ENCODE data around the gene ALPK3. TPM values are rescaled to one million over a fixed set of nuclear protein-coding genes. Genes with fewer than 3 reads are reported as not detected.

Gene ALPK3
- total and polyA plus RNA-seq, 2 donors, result 1.1 to 1.3 TPM

DNA sequence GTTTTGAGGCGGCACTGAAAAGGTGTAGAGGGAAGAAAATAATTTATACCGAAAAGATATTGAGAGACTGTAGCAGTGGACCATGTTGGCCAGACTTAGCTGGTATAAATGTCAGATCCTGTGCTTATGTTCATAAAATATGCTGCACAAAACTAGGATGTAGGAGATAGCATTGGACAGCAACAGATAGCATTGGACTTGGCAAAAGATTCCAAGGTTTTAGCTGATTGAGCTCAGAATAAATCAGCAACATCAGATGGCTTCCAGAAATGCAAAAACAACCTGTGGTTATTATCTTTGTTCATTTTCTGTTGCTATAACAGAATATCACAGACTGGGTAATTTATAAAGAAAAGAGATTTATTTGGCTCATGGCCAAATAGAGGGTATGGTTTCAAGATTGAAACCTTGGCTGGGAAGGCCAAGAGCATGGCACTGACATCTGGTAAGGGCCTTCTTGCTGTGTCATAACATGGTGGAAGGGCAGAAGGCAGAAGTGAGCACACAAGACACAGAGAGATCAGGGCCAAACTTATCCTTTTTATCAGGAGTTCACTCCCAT lies 102.0 kb downstream of the ALPK3 start:
- Histone ChIP-seq H3K9me3 (ENCODE audit: control insufficient read depth in 2 of 2, insufficient read depth in 1 of 2, low read length in 1 of 2) (no peaks in the 10 kb centered on the region), H3K36me3 (ENCODE audit: control insufficient read depth in 2 of 2, insufficient read depth in 2 of 2, low read length in 1 of 2) (no peaks in the 10 kb centered on the region), H3K27ac (ENCODE audit: low read depth in 1 of 2, low read length in 1 of 2) (no peak overlapping the region), H3K4me1 (ENCODE audit: control insufficient read depth in 2 of 2, insufficient read depth in 2 of 2, low read length in 2 of 2) (peaks cover 0 to 11% of the 10 kb centered on the region in 2 donors), H3K4me3 (ENCODE audit: low read length in 2 of 2) (no peak overlapping the region), H3K27me3 (ENCODE audit: control insufficient read depth in 2 of 2, insufficient read depth in 1 of 2, low read length in 1 of 2) (no peaks in the 10 kb centered on the region)
- DNase-seq (ENCODE audit: low read depth in 6 of 9, low spot score in 9 of 9), result no peak
- 96% methylated on average over 2 of the region's 2 CpGs for WGBS

DNA sequence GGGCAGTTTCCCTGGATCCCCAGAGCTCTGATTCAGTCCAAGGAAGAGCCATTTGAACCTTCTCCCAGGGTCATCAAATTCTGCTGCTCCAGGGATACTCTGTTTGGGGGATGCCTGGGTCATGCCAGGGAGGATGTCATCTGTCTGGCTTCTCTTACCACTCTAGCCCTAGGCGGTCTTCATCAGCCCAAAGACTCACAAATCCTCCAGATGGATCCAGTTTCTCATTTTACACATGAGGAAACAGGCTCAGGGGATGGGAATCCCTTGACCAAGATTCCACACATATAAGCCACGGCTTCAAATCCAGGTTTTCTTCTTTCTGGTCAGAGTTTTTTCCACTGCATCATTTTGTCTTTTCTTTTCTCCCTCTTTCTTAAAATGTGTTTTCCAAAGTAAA lies 104.0 kb downstream of the ALPK3 start:
- no peaks in the 10 kb centered on the region for H3K4me1 ChIP-seq (ENCODE audit: control insufficient read depth in 2 of 2, insufficient read depth in 2 of 2, low read length in 2 of 2)
- no peak overlapping the region for H3K4me3 ChIP-seq (ENCODE audit: low read length in 2 of 2)
- H3K27ac ChIP-seq (ENCODE audit: low read depth in 1 of 2, low read length in 1 of 2), result no peak overlapping the region
- no peaks in the 10 kb centered on the region for H3K36me3 ChIP-seq (ENCODE audit: control insufficient read depth in 2 of 2, insufficient read depth in 2 of 2, low read length in 1 of 2)
- no peaks in the 10 kb centered on the region for H3K27me3 ChIP-seq (ENCODE audit: control insufficient read depth in 2 of 2, insufficient read depth in 1 of 2, low read length in 1 of 2)
- DNase-seq (ENCODE audit: low read depth in 6 of 9, low spot score in 9 of 9), result no peak
- 94% methylated on average over 2 of the region's 2 CpGs for WGBS
- H3K9me3 ChIP-seq (ENCODE audit: control insufficient read depth in 2 of 2, insufficient read depth in 1 of 2, low read length in 1 of 2), result no peaks in the 10 kb centered on the region

DNA sequence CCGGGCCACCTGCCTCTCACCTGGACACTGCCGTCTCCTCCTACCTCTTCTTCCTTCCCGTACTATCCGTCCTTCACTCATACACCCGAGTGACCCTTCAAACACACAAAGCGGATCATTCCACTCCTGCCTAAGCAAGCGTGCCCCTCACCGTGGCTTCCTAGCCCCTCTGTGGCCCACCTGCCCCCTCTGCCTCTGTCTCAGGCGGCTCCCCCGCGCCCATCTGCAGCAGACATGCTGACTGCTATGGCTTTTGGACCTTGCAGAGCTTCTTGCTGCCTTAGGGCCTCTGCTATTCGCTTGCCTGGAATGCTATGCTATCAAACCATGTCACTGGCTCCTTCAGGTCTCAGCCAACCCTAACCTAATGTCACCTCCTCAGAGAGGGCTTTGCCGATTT lies 105.4 kb downstream of the ALPK3 start:
- WGBS, result 97% methylated on average over 13 of the region's 13 CpGs
- DNase-seq (ENCODE audit: low read depth in 6 of 9, low spot score in 9 of 9), result no peak
- H3K27ac ChIP-seq (ENCODE audit: low read depth in 1 of 2, low read length in 1 of 2), result no peak overlapping the region
- H3K9me3 ChIP-seq (ENCODE audit: control insufficient read depth in 2 of 2, insufficient read depth in 1 of 2, low read length in 1 of 2), result no peaks in the 10 kb centered on the region
- H3K36me3 ChIP-seq (ENCODE audit: control insufficient read depth in 2 of 2, insufficient read depth in 2 of 2, low read length in 1 of 2), result no peaks in the 10 kb centered on the region
- no peak overlapping the region for H3K4me3 ChIP-seq (ENCODE audit: low read length in 2 of 2)
- no peaks in the 10 kb centered on the region for H3K27me3 ChIP-seq (ENCODE audit: control insufficient read depth in 2 of 2, insufficient read depth in 1 of 2, low read length in 1 of 2)
- no peaks in the 10 kb centered on the region for H3K4me1 ChIP-seq (ENCODE audit: control insufficient read depth in 2 of 2, insufficient read depth in 2 of 2, low read length in 2 of 2)

Other genes with a start within 250 kb of the ALPK3 start
- gene ZSCAN2, start 216.3 kb upstream of the ALPK3 start, total RNA-seq, result 17.7 TPM
- 8.4 TPM for gene ZSCAN2, start 216.3 kb upstream of the ALPK3 start, polyA plus RNA-seq
- gene WDR73, start 163.1 kb upstream of the ALPK3 start, total RNA-seq, result 20.4 TPM
- 22.4 TPM for gene WDR73, start 163.1 kb upstream of the ALPK3 start, polyA plus RNA-seq
- gene NMB, start 159.2 kb upstream of the ALPK3 start, total RNA-seq, result 5.8 TPM
- 4.9 TPM for gene NMB, start 159.2 kb upstream of the ALPK3 start, polyA plus RNA-seq
- gene SEC11A, start 101.2 kb upstream of the ALPK3 start, total RNA-seq, result 120 TPM
- gene SEC11A, start 101.2 kb upstream of the ALPK3 start, polyA plus RNA-seq, result 158 TPM
- gene ZNF592, start 68.8 kb upstream of the ALPK3 start, total RNA-seq, result 5.9 TPM
- gene ZNF592, start 68.8 kb upstream of the ALPK3 start, polyA plus RNA-seq, result 9.7 TPM
- 0.05 TPM for gene SLC28A1, start 67.3 kb downstream of the ALPK3 start, total RNA-seq
- 0.18 TPM for gene SLC28A1, start 67.3 kb downstream of the ALPK3 start, polyA plus RNA-seq
- gene PDE8A, start 164.5 kb downstream of the ALPK3 start, total RNA-seq, result 8.5 TPM
- 23.0 TPM for gene PDE8A, start 164.5 kb downstream of the ALPK3 start, polyA plus RNA-seq

All from thymus (tissue), 11 donors.